Vagina (tissue), 2 donors: ENCODE data around the gene STX17.

Source experiments
- POLR2A ChIP-seq, 2 donors: fragments of 450-650 bp; IDR thresholded peaks; one replicate each; pipeline ENCODE4 v1.6.1; 2017; ENCODE audit warnings: antibody characterized with exemption in 2 of 2, mild to moderate bottlenecking in 2 of 2, moderate library complexity in 2 of 2
- TF ChIP-seq, protein P1 (sequence below), 3 experiments: fragments of 450-650 bp in 2 of 3; fragments of 200-600 bp in 1 of 3; sonication (generic) in 1 of 3; IDR thresholded peaks; one replicate each; pipeline ENCODE4 v1.5.1; 2017 to 2019; ENCODE audit warnings: antibody characterized with exemption in 3 of 3, mild to moderate bottlenecking in 2 of 3, moderate library complexity in 2 of 3

DNA sequence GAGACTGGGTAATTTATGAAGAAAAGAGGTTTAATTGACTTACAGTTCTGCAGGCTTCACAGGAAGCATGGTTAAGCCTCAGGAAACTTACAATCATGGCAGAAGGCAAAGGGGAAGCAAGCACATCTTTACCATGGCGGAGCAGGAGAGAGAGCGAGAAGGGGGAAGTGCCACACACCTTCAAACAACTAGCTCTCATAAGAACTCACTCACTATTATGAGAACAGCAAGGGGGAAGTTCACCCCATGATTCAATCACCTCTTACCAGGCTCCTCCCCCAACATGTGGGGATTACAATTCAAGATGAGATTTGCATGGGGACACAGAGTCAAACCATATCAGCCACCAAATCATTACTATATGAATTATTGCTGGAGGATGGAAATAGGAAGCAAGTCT, 30.3 kb upstream of the STX17 start:
- no peak for TF ChIP-seq POLR2A (IDR thresholded peaks at IDR 0.05)
- TF ChIP-seq, protein P1, sequence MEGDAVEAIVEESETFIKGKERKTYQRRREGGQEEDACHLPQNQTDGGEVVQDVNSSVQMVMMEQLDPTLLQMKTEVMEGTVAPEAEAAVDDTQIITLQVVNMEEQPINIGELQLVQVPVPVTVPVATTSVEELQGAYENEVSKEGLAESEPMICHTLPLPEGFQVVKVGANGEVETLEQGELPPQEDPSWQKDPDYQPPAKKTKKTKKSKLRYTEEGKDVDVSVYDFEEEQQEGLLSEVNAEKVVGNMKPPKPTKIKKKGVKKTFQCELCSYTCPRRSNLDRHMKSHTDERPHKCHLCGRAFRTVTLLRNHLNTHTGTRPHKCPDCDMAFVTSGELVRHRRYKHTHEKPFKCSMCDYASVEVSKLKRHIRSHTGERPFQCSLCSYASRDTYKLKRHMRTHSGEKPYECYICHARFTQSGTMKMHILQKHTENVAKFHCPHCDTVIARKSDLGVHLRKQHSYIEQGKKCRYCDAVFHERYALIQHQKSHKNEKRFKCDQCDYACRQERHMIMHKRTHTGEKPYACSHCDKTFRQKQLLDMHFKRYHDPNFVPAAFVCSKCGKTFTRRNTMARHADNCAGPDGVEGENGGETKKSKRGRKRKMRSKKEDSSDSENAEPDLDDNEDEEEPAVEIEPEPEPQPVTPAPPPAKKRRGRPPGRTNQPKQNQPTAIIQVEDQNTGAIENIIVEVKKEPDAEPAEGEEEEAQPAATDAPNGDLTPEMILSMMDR (IDR thresholded peaks at IDR 0.05), result no peak
